LNCaP clone FGC (cell line): ENCODE results near the gene RCAN1.
"Not testable (repeated sequence)": the region's sequence is repeated elsewhere in the genome, so short reads cannot be mapped to it uniquely, and the experiment has no call there.

Source experiments
- DNase-seq: peaks from one replicate; pipeline ENCODE4 v3.0.0-alpha.2; 2011; ENCODE audit warnings: low read depth
- H3K4me3 ChIP-seq: 2 replicates; pipeline ENCODE4 v1.5.1; 2011; ENCODE audit warnings: mild to moderate bottlenecking, low read depth, low read length, control low read depth
- TF ChIP-seq, protein P1 (sequence below): IDR thresholded peaks from 2 replicates; pipeline ENCODE4 v1.5.1; 2012; ENCODE audit warnings: mild to moderate bottlenecking; ENCODE audit not compliant: control insufficient read depth, insufficient read depth; ENCODE audit errors: extremely low read depth

RCAN1 gene

GRCh38 chr21:34606621-34607020 is 8.3 kb downstream of the RCAN1 start:
- no peak for DNase-seq
- H3K4me3 ChIP-seq, result no peak overlapping the region
- TF ChIP-seq, protein P1, sequence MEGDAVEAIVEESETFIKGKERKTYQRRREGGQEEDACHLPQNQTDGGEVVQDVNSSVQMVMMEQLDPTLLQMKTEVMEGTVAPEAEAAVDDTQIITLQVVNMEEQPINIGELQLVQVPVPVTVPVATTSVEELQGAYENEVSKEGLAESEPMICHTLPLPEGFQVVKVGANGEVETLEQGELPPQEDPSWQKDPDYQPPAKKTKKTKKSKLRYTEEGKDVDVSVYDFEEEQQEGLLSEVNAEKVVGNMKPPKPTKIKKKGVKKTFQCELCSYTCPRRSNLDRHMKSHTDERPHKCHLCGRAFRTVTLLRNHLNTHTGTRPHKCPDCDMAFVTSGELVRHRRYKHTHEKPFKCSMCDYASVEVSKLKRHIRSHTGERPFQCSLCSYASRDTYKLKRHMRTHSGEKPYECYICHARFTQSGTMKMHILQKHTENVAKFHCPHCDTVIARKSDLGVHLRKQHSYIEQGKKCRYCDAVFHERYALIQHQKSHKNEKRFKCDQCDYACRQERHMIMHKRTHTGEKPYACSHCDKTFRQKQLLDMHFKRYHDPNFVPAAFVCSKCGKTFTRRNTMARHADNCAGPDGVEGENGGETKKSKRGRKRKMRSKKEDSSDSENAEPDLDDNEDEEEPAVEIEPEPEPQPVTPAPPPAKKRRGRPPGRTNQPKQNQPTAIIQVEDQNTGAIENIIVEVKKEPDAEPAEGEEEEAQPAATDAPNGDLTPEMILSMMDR, result no peak

GRCh38 chr21:34606051-34606450 is 8.9 kb downstream of the RCAN1 start:
- TF ChIP-seq, protein P1, result no peak
- H3K4me3 ChIP-seq, result no peak overlapping the region
- no peak for DNase-seq

- not testable (repeated sequence) for H3K4me3 ChIP-seq, DNase-seq
These were observed 10.0 kb downstream of the RCAN1 start for GRCh38 chr21:34604956-34605355.

DNA sequence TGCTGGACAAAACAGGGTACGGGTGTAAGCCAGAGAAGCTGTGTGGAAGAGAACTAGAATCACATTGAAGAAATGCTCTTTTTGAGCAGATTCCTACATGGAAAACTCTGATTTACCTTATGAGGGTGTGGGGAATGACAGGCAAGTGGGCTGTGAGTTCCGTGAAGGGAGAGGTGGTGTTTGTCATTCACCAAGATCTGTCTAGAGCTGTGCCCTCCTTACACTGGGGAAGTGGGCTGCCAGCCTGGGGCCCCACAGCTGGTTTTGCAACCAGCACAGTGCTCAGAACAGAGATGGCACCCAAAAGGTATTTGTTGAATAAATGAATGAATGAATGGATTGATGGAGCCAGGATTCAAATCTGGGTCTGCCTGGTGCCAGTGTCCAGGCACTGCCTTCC is 10.4 kb downstream of the RCAN1 start:
- no peak overlapping the region for H3K4me3 ChIP-seq
- no peak for DNase-seq
- TF ChIP-seq, protein P1, result no peak

- DNase-seq, result no peak
These were observed 11.2 kb downstream of the RCAN1 start for GRCh38 chr21:34603710-34604057.

GRCh38 chr21:34603002-34603709 is 11.8 kb downstream of the RCAN1 start:
- no peak overlapping the region for H3K4me3 ChIP-seq
- TF ChIP-seq, protein P1, result peak; percentile 85
- no peak for DNase-seq

More at GRCh38 chr21:34603710-34604057, 11.2 kb downstream of the RCAN1 start:
- no peak overlapping the region for H3K4me3 ChIP-seq
- TF ChIP-seq, protein P1, result no peak

GRCh38 chr21:34602061-34602460 is 12.9 kb downstream of the RCAN1 start:
- H3K4me3 ChIP-seq, result no peak overlapping the region
- TF ChIP-seq, protein P1, result no peak
- no peak for DNase-seq
